ENCODE measurements around the gene ZBTB20.

DNA sequence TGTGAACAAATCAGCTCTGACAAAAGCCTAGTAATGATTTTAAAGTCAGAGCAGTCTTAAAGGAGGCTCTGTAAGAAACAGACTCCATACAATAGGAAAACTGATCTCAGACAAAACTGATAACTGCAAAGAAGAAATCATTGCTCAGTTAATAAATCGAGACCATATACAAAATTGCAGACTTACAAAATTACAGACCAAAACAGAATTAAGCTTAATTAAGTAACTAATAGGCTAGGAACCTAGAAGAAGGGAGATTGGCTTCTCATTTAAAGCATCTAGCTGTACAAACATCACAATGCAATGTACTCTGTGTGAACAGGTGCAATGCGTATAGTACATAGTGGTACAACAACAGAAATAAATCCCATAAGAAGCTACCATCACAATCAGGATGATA lies 46.3 kb downstream of the ZBTB20 start:
- TF ChIP-seq CTCF (IDR thresholded peaks at IDR 0.05; ENCODE audit: insufficient read depth, low read length, poor library complexity, severe bottlenecking) (no peak), EZH2phosphoT487 (conservative IDR thresholded peaks at IDR 0.05; ENCODE audit: low read length) (no peak)

All from SU-DHL-6 (cell line).